Activated CD8-positive, alpha-beta memory T cell treated with anti-CD3 and anti-CD28 coated beads for 36 hours (primary cell): ENCODE results near the gene CDKN1C. TPM values are rescaled to one million over a fixed set of nuclear protein-coding genes. Genes with fewer than 3 reads are reported as not detected.

ENCODE experiments used
- CTCF ChIA-PET: fragments of 350-600 bp; sonication (Branson Sonifier 250); formaldehyde crosslinking; loops from one replicate; lab custom pipeline; 2021; ENCODE audit warnings: antibody characterized with exemption; lab: Charles Lee
- POLR2A ChIA-PET: fragments of 350-600 bp; sonication (Branson Sonifier 250); formaldehyde crosslinking; loops from one replicate; lab custom pipeline; 2021; ENCODE audit warnings: antibody characterized with exemption; lab: Charles Lee
- total RNA-seq, 2 experiments: library from RNA; stranded (reverse); gene quantifications; one replicate each; pipeline ENCODE4 v1.2.3, GENCODE V29; 2021

Gene CDKN1C
- total RNA-seq, 2 experiments from 2014 or later, result 0.40 to 0.55 TPM

GRCh38 chr11:2867142-2867541, 18.4 kb downstream of the CDKN1C start:
- ChIA-PET POLR2A (no interaction called here), CTCF (no interaction called here)

DNA sequence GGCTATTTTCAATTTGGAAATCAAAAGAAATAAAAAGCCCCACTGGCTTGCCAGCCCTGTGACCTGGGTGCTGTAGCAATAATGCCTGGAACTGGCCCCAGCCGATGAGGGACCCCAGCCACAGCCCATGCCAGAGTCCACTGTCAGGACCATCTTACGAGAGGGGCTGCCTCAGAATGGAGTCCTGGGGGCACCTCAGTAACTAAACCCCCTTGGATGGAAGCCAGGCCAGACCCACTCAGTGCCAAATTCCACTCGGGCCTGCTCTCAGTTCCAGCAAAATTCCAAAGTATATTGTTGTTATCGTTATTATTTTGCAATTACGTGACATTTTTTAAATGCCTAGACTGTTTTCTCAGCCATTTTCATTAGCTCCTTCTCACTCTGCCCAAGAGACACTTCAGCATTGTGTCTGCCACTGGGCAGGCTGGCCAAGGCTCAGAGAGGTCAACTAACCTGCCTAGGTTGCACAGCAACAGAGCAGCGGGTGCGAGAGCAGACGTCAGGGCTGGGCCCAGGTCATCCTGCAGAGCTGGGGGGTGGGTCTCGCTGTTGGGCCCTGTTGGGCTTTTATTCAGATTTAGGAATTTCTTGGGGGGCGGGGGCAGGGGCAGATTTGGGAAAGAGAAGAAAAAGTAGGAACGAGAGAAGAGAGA, 19.5 kb downstream of the CDKN1C start:
- ChIA-PET POLR2A (no interaction called here), CTCF (no interaction called here)

DNA sequence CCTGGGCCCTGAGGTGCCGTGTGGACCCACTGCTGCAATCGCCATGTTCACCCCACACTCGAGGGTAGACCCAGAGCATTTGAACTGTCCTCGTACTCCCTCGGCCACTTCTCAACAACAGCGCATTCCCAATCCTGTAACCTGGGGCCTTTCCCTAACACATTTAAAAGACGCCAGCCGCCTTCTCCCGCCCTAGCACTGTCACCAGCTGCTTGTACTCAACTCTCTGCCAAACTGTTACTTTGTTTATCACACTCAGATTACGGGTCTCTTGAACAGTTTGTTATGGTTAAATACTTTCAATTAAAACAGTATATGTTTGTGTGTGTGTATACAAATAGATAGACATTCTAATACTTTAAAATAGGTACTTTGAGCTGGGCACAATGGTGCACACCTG, 20.7 kb downstream of the CDKN1C start:
- CTCF ChIA-PET, result no interaction called here
- POLR2A ChIA-PET, result no interaction called here

GRCh38 chr11:2863276-2863618, 22.3 kb downstream of the CDKN1C start:
- POLR2A ChIA-PET, result no interaction called here
- CTCF ChIA-PET, result no interaction called here

- CTCF ChIA-PET, result interaction anchor here (2.2 kb wide), 1 partner anchor 26 kb away, joined by 9 read pairs; no protein-coding TSS in a partner anchor
- POLR2A ChIA-PET, result no interaction called here
Measured at GRCh38 chr11:2862395-2863275, 22.9 kb downstream of the CDKN1C start.

GRCh38 chr11:2860636-2861035, 24.9 kb downstream of the CDKN1C start:
- ChIA-PET CTCF (interaction anchor here (2.2 kb wide), 1 partner anchor 28 kb away, joined by 9 read pairs; no protein-coding TSS in a partner anchor), POLR2A (no interaction called here)

- CTCF ChIA-PET, result no interaction called here
- POLR2A ChIA-PET, result no interaction called here
Measured at GRCh38 chr11:2859699-2860037, 25.9 kb downstream of the CDKN1C start.

- CTCF ChIA-PET, result no interaction called here
- POLR2A ChIA-PET, result no interaction called here
Measured at GRCh38 chr11:2858995-2859698, 26.4 kb downstream of the CDKN1C start.

- POLR2A ChIA-PET, result no interaction called here
- CTCF ChIA-PET, result interaction anchor here (1.0 kb wide), 1 partner anchor 30 kb away, joined by 3 read pairs; no protein-coding TSS in a partner anchor
Measured at GRCh38 chr11:2857918-2858317, 27.7 kb downstream of the CDKN1C start.

DNA sequence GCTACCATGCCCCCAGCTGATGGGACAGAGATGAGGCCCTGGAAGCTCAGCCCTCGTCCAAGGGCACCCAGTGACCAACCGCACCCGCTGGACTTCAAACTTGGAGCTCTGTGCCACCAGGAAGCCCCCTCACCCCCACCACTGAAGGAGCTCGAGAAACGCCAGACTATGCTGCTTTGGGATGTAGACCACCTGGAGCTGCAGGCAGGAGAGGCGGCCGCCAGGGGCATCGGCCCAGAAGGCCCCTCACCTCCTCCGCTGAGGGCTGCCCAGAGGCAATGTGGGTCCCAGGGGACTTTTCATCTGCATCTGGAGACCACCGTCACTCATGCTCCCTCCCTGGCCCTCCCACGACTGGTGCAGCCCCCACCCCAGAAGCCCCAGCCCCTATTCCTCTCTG, 28.3 kb downstream of the CDKN1C start:
- ChIA-PET CTCF (interaction anchor here (1.0 kb wide), 1 partner anchor 30 kb away, joined by 3 read pairs; no protein-coding TSS in a partner anchor), POLR2A (no interaction called here)

DNA sequence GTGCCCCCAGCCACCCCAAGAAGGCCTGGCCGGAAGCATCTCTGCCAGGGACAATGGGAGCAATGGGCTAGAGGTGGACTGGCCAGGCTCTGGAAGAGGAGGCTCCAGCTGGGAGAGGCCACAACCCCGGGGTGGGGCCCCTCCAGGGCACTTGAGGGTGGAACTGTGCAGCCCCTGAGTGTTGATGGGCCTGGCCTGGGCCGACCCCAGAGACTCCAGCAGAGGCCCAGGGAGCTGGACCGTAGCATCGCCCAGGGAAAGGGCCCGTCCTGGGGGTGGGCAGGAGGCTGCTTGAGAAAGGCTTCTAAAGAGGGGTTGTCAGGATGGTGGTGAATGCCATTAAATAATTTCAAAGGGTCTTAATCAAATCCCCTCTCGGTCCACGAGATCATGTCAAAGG, 30.4 kb downstream of the CDKN1C start:
- ChIA-PET CTCF (no interaction called here), POLR2A (no interaction called here)

GRCh38 chr11:2853997-2854560, 31.5 kb downstream of the CDKN1C start:
- CTCF ChIA-PET, result interaction anchor here (0.9 kb wide), 1 partner anchor 321 kb away, joined by 3 read pairs; no protein-coding TSS in a partner anchor
- POLR2A ChIA-PET, result no interaction called here

GRCh38 chr11:2853401-2853800, 32.2 kb downstream of the CDKN1C start:
- POLR2A ChIA-PET, result no interaction called here

DNA sequence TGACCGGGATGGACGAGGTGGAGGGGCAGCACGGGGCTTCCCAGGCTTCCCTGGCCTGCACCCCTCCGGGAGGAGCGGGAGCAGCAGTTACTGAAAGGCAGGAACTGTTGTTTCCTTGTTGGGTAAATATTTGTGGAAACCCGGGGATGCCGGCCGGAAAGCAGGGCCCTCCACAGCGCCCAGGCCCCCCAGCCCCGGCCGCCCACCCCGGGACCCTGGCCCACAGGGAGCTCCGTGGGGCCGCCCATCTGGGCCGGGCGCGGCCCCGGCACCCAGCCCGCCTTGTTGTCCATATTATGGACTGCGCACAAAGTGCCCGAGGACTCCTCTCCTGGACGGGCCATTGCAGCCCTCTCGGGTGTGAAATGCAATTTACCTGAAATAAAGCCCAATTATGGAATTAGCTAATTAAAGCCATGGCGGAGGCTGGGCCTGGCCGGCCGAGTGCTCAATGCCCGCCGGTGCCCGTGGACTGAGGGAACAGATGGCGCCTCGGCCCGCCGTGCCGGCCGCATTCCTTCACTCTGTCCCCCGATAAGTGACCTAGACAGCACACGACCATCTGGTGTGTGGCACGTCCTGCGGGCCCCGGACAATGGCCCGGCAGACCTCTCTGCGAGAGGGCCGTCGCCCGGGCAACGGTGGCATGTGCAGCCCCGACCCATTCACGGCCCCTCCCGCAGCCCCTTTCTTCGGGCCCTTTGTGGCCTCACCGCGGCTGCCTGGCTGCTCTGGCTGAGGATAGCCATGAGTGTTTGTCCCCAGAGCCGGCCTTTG, 35.4 kb downstream of the CDKN1C start:
- POLR2A ChIA-PET, result no interaction called here
- CTCF ChIA-PET, result no interaction called here

More at GRCh38 chr11:2853401-2853800, 32.2 kb downstream of the CDKN1C start:
- CTCF ChIA-PET, result interaction anchor here (0.9 kb wide), 1 partner anchor 321 kb away, joined by 3 read pairs; no protein-coding TSS in a partner anchor

GRCh38 chr11:2848497-2848896, 37.1 kb downstream of the CDKN1C start:
- CTCF ChIA-PET, result no interaction called here
- POLR2A ChIA-PET, result no interaction called here

GRCh38 chr11:2847561-2847960, 38.0 kb downstream of the CDKN1C start:
- ChIA-PET CTCF (interaction anchor here (0.9 kb wide), 1 partner anchor 44 kb away, joined by 3 read pairs; no protein-coding TSS in a partner anchor), POLR2A (no interaction called here)

- POLR2A ChIA-PET, result no interaction called here
- CTCF ChIA-PET, result no interaction called here
Measured at GRCh38 chr11:2846470-2846869, 39.1 kb downstream of the CDKN1C start.

GRCh38 chr11:2846056-2846455, 39.5 kb downstream of the CDKN1C start:
- ChIA-PET CTCF (no interaction called here), POLR2A (no interaction called here)

DNA sequence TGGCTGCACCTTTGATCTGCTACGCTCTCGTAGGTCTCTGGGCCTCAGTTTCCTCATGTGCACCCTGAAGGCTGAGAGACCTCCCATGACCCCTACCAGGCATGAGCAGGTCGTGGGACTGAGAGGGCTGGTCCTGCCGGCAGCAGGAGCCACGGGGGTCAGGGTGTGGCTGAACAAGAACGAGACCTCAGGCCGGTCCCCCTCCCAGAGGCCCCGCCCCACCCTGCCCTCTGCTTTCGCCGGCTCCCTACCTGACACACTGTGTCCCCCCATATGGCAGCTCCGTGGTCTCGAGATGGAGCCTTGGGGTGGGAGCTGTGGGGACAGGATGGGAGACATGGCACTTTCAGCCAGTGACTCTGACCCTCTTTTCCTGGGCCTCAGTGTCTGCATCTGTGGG, 40.6 kb downstream of the CDKN1C start:
- ChIA-PET CTCF (no interaction called here), POLR2A (no interaction called here)
